ENCODE measurements around the gene CDR2.

The CDR2 gene

DNA sequence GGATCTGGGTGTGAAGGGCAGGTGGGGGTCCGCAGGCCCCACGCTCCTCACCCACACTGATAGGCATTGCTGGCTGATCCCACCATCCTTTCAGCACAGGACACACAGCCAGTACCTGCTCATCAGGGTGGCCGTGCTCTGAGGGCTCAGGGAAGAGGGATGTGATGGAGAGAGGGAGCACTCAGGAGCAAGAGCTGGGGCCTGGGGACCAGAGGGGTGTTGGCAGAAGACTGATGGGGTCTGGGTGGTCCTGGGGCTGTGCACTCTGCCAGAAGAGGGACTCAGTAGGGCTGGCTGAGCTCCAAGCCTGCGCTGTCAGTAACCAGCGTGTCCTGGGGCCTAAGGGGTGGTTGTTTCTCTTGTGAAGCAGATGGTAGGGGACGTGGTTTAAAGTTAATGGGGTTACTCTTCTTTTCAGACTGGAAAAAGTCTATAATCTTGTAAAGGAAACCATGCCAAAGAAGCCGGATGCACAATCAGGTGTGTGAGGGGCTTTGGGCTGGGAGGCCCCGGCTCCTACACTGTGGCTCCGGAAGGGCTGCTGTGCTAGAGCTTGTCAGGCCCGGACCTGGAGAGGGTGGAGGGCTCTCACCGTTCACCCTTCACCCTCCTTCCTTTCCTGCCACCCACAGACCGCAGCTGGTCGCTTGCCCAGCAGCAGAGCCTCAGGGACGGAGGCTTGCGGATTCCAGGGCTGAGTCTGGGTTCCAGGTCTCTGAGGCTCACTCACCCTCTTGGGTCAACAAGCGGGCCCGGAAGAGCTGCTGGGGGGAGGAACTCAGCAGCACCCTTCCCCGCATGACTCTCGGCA is 49.4 kb downstream of the CDR2 start:
- DNase-seq (ENCODE audit: low read depth), result no peak

DNA sequence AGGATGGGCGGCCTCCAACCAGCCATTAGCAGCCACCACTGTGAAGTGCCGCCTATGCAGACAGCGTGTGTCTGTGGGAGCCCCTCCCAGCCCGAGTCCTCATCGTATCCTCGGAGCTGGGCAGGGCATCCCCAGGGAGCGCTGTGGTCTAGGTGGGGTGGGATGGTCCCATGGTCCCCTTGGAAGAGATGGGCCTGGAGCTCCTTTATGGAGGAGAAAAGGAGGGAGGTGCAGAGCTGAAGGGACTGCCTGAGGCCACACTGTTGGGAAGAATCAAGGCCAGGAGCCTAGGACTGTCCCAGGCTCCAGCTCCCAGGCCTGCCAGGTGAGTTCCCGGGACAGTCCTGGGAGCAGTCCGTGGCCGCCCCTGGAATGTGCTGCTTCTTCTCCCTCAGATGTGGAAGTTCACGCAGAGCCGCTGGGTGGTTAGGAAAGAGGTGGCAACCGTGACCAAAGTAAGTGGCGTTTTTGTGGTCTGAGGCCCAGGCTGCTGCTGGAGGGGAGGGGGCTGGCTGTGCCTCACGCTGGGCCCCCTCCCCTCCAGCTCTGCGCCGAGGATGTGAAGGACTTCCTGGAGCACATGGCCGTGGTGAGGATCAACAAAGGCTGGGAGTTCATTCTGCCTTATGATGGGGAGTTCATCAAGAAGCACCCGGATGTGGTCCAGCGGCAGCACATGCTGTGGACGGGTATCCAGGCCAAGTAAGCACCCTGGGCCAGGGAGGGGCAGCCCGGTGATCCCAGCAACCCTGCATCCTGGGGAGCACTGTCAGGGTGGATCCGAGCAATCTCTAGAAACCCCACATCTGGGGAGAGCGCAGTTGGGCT is 50.2 kb downstream of the CDR2 start:
- DNase-seq (ENCODE audit: low read depth), result no peak

DNA sequence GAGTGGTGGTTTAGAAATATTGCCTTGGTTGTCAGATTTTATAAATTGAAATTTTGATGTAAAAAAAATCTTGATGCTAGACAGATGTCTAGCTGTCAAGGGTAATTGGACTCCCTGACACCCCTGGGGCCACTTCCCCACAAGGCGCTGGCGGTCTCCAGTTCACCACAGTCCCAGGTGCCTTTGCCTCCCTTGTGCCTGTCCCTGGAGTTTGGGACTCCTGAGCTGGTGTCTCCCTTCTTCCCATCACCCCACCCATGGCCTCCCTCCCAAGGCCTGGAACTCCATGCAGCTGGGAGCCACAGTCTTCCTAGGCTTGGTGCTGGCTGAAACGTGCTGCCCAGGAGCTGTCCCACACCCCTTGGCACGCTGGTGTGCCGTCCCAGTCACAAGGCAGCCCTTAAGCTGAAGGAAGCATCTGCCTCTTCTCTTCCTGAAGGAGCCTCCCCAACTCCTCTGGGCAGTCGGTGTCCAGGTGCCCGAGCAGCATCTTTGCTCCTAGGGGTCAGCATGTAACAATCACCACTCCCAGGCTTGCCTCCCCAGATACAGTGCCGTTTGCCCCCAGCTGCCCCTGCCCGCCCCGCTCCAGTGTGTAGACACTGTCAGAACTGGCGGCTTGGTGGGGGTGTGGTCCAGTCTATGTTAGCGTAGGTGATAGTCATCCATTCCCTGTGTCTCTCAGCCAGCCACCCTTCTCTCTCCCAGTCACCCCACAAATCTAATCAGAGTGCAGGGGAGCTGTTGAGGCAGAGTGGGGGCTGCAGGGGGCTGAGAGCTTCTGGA is 51.1 kb downstream of the CDR2 start:
- no peak for DNase-seq (ENCODE audit: low read depth)

DNA sequence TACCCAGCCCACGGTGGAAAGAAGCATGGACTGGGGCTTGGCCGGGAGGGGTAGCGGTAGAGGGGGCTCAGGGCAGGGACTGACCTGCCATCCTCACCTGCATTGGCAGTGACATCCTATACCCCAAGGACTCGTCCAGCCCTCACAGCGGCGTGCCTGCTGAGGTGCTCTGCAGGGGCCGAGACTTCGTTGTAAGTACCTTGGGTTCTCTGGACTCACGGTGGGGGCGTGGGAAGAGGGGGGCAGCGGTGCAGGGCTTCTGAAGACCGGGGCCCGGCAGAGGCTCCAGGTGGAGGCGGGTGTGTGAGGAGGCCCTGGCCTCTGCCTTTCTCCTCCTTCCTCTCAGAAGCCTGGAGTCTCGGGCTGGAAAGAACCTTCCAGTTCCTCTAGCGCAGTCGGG is 51.7 kb downstream of the CDR2 start:
- DNase-seq (ENCODE audit: low read depth), result no peak

DNA sequence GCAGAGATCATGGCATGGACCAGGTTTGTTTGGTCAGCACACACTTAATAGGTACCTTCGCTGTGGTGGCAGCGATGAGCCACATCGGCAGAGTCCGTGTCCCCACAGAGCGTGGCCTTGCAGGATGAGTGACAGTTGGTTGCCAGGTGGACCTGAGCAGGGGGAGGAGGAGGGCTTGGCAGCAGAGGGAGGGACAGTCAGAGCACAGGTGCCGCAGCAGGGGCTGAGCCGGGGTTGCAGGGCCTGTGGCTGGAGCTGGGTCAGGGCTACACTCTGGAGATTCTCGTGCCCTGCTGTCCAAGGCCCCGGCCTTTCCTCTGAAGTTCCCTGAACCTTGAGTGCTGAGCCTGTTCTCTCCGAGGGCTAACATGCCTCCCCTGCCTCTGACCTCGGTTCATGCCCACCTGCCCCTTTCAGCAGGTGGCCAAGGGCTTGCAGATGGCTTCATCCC is 52.4 kb downstream of the CDR2 start:
- DNase-seq (ENCODE audit: low read depth), result no peak

DNA sequence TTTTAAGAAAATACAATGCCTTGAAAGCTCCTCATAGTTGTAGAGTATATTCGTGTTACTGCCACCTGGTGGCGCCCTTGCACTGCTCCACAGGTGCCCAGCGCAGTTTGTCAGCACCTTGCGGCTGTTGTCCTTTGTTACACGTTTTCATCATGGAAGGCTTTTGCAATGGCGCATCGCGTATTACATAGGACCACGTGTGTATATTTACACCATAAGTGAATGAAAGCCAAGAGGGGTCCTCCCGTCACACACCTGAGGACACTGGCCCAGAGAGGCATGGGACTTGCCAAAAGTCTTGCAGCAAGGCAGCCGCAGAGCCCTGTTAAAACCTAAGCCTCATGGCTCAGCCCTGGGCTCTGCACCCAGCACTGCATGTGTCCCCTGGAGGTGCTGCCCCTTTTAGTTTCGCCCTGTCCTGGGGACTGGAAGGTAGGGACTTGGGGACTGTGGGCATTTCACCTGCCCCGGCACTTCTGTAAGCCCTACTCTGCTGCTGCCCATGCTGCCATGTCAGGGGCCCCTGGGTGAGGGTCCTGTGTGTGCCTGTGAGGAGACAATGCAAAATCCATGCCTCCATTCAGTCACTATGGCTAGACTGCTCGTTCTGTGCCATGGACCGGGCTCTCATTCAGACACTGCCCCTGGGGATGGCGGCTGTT is 52.9 kb downstream of the CDR2 start:
- DNase-seq (ENCODE audit: low read depth), result peak; percentile 58

DNA sequence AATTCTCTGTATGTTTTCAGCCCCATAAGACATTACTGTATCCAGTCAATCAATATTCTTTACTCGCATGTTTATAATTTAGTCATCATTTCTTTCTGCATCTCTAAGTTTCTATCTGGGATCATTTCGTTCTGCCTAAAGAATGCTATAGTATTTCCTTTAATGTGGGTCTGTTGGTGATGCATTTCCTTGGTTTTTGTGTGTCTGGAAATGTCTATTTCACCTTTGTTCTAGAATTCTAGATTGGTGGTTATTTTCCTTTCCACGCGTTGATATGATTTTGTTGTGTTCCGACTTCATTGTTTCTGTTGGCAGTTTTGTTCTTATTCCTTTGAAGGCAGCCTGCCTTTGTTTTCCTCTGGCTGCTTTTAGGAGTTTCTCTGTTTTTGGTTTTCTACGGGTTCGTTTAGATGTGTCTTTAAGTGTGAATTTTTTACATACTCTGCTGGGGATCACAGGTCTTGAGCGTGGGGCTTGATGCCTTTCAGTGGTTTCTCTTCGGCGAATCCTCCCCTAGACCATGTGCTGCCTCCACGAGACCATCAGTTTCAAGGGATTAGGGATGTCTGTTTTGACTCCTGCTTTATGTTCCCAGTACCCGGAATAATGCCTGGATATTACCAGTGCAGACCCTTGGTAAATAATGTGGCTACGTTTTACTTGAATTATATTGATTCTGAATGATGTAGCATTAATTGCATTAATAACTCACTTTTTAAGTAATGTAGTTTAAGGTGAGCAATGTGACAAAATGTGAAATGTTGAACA is 53.7 kb downstream of the CDR2 start:
- no peak for DNase-seq (ENCODE audit: low read depth)

DNA sequence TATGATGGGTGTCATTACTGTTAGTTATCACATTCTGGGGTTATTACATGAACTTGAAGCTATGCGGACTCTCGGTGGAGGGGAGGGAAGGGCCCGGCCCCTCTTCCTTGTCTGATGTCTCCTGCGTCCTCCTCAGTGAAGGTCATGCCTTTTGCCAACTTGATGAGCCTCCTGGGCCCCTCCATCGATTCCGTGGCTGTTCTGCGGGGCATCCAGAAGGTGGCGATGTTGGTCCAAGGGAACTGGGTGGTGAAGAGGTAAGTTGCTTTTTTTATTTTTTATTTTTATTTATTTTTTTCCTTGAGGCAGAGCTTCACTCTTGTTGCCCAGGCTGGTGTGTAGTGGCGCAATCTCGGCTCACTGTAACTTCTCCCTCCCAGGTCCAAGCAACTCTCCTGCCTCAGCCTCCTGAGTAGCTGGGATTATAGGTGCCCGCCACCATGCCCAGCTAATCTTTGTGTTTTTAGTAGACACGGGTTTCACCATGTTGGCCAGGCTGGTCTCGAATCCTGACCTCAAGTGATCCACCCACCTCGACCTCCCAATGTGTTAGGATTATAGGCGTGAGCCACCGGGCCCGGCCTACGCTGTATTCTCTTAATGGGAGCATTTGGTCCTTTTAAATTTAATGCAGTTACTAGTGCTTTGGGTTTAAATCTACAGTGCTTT is 55.6 kb downstream of the CDR2 start:
- peak; percentile 30 for DNase-seq (ENCODE audit: low read depth)

DNA sequence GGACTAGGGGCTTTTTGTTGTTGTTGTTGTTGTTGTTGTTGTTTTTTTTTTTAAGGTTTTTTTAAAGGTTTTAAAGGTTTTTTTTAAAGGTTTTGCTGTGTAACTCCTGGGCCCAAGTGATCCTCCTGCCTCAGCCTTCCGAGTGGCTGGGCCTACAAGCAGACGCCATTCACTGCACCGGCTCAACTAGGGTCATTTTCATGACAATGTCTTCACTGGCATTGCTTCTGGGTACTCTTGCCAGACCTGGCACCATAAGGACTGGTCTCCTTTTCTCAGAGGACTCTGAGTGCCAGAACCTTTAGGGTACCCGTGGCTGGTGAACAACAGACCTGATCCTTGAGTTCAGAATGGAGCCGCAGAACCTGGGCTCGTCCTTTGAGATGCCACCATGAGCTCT is 56.8 kb downstream of the CDR2 start:
- DNase-seq (ENCODE audit: low read depth), result no peak

DNA sequence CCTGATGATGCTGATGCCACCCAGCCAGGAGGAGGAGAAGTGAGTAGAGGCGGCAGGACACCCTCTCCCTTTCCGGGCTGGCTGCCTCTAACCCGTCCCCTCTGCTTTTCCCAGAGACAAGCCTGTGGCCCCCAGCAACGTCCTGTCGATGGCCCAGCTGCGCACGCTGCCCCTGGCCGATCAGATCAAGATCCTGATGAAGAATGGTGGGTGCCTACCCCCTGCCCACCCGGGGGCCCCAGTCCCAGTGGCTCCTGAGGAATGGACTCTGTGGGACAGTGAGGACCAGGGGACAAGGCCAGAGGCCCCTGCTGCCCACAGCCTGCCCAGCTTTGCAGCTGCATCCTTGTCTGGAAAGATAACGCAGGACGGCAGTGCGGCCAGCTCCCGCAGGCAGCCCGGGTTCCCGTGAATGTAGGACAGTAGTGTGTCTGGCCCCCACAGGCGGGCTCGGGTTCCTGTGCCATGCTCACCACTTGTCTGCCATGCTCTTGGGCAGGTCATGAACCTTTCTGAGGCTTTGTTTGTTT is 57.4 kb downstream of the CDR2 start:
- no peak for DNase-seq (ENCODE audit: low read depth)

DNA sequence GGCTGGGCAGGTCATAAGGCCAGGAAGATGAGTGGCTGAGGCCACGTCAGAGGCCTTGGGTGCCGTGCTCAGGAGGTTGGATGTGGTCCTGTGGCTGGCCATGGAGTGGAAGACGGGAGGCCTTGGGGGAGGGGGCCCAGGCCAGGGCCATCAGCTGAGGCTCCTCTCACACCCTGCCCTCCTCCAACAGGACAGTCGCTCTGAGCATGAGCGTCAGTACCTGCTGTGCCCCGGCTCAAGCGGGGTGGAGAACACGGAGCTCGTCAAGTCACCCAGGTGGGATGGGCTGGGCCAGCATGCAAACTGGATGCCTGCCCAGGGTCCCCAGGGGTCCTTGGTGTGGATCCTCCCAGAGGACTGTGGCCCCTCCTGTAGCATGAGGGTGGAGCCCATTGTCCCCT is 58.0 kb downstream of the CDR2 start:
- DNase-seq (ENCODE audit: low read depth), result no peak

DNA sequence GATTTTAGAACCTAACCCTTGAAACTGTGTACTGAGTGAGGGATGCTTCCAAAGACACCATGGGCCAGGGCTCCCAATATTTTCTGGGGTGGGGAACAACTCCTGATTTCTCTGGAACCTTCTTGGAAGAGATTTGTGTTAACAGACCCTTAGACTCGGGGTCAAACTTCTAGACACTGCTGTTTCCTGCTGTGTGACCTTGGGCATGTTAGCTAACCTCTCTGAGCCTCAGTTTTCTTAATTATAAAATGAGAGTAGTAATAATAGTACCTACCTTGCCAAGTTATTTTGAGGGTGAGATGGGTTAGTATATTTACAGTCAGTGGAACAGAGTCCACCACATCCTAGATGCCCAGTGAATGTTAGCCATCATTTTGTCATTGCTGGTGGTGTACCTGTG is 58.4 kb downstream of the CDR2 start:
- no peak for DNase-seq (ENCODE audit: low read depth)

DNA sequence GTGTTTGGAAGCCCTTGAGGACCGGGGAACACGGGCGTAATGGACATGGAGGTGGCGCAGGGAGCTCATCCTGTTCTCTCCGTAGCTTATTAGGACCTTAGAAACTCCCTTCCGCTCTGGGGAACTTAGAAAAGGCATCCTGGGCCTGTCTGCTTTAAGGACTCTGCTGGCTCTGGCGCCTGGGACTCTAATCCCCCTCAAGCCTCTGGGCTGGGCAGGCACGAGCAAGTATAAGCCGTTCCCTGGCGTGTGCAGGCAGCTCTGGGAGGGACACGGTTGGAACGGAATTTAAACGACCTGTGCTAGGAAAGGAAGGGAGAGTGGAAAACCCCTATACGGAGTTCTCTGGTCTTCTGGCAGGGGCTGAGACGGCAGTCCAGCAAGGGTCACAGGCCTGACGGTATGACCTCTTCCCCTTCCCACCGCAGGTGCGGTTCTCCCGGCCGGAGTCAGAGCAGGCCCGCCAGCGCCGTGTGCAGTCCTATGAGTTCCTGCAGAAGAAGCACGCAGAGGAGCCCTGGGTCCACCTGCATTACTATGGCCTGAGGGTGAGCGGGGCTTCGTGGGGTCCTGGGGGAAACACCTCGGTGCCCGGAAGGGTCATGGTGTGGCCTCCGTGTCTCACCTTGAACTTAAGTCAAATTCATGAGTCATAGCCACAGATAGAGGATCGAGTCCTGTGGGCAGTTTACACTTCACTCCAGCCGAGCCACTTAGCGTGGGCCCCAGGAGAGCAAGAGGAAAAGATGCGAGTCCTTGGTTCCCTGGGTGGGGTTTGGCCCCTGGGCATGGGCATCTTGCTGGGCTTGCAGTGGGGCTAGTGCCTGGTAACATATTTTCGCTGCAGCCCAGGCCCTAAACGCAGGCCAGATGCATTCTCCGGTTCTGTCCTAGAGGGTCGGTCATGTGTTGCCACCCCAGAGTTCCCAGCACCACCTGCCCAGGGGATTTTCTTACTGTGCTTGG is 59.5 kb downstream of the CDR2 start:
- DNase-seq (ENCODE audit: low read depth), result no peak

DNA sequence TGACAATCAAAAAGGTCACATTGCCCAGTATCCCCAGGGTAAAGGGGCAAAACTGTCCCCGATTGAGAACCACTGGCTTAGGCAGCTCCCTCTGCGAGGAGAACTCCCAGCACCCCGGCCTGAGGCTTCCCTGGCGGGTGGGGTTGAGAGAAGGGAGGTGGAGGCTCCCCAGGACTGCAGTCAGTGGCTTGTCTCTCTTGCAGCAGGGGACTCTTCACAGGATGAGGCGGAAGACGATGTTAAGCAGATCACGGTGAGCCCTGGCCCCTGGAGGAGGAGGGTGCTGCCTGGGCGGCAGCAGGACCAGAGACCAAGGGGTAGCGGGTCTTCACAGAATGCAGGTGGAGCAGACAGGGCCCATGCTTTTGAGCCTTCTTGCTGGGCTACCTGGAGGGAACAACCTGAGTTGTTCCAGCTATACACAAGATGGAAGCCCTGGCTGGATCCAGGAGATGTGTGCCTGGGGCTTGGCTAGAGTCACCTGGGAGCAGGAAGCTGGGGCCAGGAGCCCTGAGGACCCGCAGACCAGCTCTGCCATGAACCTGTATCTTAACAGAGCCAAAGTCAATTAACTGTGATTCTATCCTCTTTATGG is 60.4 kb downstream of the CDR2 start:
- no peak for DNase-seq (ENCODE audit: low read depth)

DNA sequence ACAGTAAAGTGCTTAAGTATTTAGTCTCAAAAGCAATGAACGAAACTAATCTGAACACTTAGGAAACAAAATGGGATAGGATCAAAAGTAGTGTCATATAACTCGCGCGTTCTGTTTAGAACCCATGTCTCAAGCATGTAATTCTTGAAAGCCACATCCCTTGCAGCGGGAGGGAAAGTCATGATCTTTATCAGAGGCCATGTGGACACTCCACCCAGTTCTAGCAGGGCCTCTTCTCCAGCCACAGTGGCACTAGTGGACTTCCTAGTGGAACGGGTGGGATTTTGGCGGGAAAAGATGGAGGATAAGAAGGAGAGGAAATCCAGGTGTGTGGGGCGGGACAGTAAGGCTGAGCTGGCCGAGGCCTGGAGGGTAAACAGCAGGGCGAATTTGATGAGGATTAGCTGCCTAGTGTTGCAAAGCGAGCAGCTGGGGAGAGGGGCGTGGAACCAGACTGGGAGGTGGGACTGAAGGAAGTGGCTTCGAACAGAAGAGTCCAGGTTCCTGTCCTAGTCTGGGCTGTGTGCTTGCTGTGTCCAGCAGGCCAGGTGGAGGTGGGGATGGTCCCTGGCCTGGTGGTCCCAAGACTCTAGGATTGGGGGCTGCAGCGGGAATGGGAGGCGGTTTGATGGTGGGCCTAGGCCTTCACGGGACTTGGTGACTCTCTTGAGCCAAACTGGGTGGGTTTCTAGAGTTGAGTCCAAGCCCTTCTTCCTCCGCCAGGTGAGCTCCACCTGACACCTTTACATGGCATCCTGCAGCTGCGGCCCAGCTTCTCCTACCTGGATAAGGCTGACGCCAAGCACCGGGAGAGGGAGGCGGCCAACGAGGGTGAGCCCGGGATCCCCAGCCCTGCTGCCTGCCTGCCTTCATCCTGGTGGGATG is 61.3 kb downstream of the CDR2 start:
- DNase-seq (ENCODE audit: low read depth), result no peak

DNA sequence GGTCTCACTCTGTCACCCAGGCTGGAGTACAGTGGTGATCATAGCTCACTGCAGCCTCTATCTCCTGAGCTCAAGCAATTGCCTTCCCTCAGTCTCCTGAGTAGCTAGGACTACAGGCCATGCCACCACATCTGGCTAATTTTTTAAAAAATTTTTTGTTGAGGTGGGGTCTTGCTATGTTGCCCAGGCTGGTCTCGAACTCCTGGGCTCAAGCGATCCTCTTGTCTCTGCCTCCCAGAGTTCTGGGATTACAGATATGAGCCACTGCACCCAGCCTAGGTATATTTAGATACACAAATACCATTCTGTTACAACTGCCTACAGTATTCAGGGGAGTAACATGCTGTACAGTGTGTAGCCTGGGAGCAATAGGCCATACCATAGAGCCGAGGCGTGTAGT is 62.9 kb downstream of the CDR2 start:
- no peak for DNase-seq (ENCODE audit: low read depth)

DNA sequence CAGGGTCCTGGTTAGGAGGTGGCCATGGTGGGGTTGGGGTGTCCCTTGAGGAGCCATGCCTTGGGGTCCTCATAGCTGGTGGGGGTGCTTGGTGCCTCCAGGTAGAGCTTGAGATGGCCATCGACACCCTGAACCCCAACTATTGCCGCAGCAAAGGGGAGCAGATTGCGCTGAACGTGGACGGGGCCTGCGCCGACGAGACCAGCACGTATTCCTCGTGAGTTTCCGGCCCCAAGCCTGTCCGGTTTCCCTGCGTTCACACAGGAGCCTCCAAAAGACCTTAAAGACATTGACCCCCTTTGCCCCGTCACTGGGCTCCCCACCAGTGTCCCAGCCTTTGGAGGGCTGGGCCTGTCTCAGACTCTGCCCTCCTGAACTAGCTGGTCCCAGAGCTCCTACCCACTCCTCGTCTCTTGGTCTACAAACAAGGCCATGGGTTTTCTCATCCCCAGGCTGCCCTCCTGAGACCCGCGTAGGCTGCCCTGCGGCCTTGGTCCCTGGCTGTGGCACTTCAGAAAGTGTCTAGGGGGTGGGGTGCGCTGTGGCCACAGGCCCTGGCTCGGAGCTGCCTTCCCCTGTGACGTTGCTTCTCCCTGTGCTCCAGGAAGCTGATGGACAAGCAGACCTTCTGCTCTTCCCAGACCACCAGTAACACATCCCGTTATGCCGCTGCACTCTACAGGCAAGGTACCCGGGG is 65.4 kb downstream of the CDR2 start:
- DNase-seq (ENCODE audit: low read depth), result no peak
